ENCODE data around the gene HTRA3.

HTRA3 gene

DNA sequence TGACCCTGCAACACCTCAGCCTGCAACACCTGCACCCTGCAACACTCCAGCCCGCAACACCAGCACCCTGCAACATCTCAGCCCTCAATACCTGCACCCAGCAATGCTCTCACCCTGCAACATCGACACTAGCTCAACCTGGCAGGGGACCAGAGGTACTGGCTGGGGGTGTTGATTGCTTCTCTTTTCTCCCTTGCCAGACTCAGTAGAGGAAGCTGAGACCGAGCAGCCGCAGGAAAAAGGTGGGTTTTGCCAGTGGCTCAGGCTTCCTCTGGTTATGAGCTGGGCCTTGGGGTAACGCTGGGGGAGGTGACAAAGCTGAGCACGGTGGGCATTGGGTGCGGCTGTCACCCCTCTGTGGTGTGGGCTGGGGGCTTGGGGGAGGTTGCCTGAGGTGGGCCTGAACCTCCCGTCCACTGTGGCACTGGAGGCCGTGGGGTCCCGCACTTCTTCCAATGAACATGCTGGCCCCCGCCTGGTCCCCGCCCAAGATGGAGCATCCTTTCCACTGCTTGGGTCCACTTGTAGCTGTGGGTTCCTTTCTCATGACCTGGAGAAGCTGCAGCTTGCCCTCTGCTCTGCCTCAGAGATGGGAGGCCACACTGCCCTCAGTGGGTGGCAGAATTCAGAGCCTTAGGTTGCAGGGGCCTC, 44.5 kb upstream of the HTRA3 start:
- TF ChIP-seq, protein P1, sequence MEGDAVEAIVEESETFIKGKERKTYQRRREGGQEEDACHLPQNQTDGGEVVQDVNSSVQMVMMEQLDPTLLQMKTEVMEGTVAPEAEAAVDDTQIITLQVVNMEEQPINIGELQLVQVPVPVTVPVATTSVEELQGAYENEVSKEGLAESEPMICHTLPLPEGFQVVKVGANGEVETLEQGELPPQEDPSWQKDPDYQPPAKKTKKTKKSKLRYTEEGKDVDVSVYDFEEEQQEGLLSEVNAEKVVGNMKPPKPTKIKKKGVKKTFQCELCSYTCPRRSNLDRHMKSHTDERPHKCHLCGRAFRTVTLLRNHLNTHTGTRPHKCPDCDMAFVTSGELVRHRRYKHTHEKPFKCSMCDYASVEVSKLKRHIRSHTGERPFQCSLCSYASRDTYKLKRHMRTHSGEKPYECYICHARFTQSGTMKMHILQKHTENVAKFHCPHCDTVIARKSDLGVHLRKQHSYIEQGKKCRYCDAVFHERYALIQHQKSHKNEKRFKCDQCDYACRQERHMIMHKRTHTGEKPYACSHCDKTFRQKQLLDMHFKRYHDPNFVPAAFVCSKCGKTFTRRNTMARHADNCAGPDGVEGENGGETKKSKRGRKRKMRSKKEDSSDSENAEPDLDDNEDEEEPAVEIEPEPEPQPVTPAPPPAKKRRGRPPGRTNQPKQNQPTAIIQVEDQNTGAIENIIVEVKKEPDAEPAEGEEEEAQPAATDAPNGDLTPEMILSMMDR (IDR thresholded peaks at IDR 0.05) = no peak

DNA sequence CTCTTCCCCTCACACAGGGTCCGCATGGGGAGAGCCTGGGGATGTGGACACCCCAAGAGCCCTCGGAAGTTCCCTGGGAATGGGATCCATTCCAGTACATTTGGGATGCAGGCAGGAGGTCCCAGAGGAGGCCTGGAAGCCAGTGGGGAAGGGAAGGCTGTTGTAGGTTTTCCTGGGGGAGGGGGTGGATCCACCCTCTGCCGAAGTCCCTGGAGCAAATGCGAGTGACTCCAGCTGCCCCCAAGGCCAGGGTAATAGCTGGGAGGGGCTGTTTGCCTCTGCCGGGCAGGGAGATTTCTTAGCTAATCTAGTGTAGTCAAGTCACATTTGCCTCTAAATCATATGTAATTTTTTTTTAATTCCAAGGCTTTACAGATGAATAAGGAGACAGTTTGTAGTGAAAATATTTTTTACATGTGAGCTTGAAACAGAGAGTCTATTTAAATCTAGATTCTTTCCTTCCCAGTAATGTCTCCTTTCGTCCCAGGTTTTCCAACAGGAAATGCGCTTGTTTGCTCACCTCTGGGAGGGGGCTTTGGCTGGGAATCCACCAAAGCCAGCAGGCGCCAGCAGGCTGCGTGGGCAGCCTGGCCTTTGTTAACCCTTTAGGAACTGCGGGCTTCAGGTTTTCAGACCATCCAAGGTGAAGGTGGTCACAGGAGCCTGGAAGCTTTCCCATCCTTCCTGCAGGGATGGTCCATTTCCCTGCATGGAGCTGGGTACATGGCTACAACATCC, 43.7 kb upstream of the HTRA3 start:
- TF ChIP-seq, protein P1 (IDR thresholded peaks at IDR 0.05) = no peak

DNA sequence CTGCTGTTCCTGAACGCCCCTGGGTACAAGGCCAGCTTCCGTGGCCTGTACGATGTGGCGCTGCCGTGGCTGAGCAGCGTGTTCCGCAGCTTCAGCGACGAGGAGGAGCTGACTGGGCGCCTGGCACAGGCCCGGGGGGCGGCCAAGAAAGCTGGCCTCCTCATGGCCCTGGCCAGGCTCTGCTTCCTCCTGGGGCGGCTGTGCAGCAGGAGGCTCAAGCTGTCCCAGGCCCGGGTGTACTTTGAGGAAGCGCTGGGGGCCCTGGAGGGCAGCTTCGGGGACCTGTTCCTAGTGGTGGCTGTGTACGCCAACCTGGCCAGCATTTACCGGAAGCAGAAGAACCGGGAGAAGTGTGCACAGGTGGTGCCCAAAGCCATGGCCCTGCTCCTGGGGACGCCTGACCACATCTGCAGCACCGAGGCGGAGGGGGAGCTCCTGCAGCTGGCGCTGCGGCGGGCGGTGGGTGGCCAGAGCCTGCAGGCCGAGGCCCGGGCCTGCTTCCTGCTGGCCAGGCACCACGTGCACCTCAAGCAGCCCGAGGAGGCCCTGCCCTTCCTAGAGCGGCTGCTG, 42.3 kb upstream of the HTRA3 start:
- TF ChIP-seq, protein P1 (IDR thresholded peaks at IDR 0.05) = no peak

DNA sequence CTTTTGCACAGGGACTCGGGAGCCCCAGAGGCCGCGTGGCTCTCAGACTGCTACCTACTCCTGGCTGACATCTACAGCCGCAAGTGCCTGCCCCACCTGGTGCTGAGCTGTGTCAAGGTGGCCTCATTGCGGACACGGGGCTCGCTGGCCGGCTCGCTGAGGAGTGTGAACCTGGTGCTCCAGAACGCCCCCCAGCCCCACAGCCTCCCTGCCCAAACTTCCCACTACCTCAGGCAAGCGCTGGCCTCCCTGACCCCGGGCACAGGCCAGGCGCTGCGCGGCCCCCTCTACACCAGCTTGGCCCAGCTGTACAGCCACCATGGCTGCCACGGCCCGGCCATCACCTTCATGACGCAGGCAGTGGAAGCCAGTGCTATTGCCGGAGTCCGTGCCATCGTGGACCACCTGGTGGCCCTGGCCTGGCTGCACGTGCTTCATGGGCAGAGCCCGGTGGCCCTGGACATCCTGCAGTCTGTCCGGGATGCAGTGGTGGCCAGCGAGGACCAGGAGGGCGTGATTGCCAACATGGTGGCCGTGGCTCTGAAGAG, 41.7 kb upstream of the HTRA3 start:
- TF ChIP-seq, protein P1 (IDR thresholded peaks at IDR 0.05) = no peak

DNA sequence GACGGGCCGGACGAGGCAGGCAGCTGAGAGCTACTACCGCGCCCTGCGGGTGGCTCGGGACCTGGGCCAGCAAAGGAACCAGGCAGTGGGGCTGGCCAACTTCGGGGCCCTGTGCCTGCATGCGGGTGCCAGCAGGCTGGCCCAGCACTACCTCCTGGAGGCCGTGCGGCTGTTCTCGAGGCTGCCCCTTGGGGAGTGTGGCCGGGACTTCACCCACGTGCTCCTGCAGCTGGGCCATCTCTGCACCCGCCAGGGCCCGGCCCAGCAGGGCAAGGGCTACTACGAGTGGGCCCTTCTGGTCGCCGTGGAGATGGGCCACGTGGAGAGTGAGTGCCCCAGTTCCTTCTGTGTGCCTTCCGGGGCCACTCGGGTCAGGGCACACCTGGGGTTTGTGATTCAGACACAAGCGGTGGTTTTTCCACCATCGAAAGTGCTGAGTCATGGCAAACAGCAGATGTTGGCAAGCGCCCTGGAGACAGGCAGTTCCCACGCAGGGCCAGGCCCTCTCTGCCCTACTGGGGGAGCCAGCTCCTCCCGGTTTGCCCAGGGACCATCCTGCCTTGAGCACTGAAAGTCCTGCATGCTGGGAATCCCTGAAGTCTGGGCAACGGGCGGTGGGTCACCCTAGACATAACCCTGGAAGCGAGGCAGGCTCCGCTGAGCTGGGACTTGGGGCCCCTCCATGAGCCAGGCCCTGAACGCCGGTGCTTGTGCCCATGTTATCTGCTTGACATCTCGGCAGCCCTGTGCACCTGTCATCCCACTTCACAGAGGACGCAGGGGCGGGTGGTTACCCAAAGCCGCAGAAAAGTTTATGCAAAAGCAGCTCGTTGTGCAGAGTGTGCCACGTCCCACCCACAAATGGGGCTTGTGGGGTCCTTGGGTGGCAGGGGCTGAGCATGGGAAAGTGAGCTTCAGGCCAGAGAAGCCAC, 41.0 kb upstream of the HTRA3 start:
- TF ChIP-seq, protein P1 (IDR thresholded peaks at IDR 0.05) = no peak

DNA sequence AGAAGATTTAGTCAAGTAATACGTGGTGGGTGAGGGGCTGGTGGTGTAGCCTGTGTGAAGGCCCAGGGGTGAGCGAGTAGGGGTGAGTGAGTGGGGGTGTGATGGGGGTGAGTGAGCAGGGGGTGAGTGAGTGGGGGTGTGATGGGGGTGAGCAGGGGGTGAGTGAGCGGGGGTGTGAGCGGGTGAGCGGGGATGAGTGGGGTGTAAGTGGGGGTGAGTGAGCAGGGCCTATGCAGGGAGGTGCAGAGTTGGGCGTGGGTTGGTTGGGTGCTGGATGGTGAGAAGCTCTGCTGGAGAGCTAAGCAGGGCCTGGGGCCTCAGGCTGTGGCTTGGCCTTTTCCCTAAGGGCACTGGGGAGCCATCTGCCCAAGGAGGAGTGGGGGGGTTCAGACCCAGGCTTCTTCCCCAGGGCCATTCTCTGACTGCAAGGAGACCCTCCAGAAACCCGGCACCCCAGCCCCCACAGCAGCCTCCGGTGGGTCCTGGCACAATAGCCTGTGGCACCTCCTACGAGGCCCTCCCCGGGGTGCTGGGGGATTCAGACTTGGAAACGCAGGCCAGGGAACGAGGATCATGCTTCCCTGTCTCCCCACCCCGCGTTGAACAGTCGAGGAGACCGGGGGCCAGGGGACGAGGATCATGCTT, 40.1 kb upstream of the HTRA3 start:
- TF ChIP-seq, protein P1 (IDR thresholded peaks at IDR 0.05) = no peak
